HEK293T (cell line): Measurements from ENCODE around the gene RPS2.

Source experiments
- FOXK2 ChIP-seq: fragments of 450-650 bp; IDR thresholded peaks from 2 replicates; pipeline ENCODE4 v1.6.1; 2016; ENCODE audit warnings: mild to moderate bottlenecking
- FOXM1 ChIP-seq: fragments of 450-650 bp; IDR thresholded peaks from 2 replicates; pipeline ENCODE4 v1.6.1; 2017; ENCODE audit warnings: mild to moderate bottlenecking, borderline replicate concordance
- SP1 ChIP-seq: fragments of 450-650 bp; IDR thresholded peaks from 2 replicates; pipeline ENCODE4 v1.6.1; 2017
- SUZ12 ChIP-seq: fragments of 450-650 bp; IDR thresholded peaks from 2 replicates; pipeline ENCODE4 v1.6.1; 2016; ENCODE audit warnings: mild to moderate bottlenecking
- TARDBP ChIP-seq: fragments of 450-650 bp; IDR thresholded peaks from 2 replicates; pipeline ENCODE4 v1.6.1; 2016

DNA sequence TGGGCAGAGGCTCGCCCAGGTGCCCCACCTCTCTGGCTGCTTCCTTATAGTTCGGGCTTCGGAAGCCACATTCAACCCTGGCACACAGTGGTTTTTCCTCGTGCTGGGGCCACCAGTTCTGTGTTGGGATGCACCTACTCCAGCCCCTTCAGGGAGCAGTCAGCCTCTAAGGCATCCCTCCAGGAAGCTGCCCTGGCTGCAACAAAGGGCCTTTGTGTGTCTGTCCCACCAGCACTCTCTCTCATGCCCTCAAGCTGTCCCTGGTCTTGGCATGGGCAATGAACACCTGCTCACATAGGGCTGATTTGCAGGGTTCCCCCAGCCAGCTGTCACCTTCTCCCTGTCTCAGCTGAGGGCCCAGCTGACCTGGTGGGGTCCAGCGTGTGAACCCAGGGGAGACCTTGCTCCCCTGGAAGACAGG lies 17.4 kb upstream of the RPS2 start:
- TF ChIP-seq TARDBP (no peak), SP1 (no peak), SUZ12 (no peak), FOXM1 (no peak), FOXK2 (no peak)
